ENCODE data around the gene KLRC4. TPM values are rescaled to one million over a fixed set of nuclear protein-coding genes. Genes with fewer than 3 reads are reported as not detected.
"Not testable (repeated sequence)": the region's sequence is repeated elsewhere in the genome, so short reads cannot be mapped to it uniquely, and the experiment has no call there.

Gene KLRC4
- total RNA-seq, 1 experiment from 2014 or later = 2.1 TPM

DNA sequence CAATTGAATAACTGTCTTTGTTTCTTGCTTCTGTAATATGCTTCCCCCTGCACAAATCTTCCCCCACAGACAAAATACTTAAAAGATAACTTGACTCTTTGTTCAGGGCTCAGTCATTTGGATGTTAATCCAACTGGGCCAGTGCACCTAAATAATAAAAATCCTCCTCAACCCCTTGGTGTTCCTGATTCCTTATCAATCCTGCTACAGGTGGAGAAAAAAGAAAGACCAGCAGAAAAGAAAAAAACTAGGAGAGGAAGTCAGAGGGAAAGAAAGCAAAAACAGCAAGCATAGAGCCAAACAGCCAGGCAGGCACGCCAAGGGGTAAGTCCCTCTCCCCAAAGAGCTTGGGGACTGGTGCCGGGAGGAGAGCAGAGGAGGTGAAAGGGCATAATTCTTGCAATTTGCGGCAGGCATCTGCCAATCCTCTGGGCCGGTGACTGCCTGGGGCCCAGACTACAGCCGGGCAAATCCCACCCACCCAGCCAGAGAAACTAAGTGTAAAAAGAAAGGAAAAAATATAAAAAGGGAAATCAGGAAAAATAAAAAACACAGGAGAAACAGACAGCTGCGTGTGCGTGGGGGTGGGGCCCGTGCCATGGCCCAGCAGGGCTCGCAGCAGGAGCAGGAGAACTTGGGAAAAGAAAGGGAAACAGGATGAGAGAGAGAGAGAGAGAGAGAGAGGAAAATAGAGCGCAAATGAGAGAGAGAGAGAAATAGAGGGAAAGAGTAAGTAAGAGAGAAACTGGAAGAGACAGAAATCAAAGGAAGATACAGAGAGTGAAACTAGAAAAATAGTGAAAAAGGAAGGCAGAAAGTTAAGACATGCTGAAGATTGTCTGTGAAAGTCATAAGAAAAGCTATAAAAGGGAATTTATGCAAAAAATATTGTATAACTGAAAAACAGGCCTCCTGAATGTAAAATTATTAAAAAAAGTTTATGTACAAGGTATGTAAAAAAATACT, 41.1 kb downstream of the KLRC4 start:
- DNase-seq (ENCODE audit: low read depth, low spot score) (no peak), ATAC-seq (no peak)
- Histone ChIP-seq H3K79me2 (ENCODE audit: insufficient read depth, low read length) (no peaks in the 10 kb centered on the region), H3K27ac (ENCODE audit: low read depth, low read length) (no peak overlapping the region), H3K4me3 (replicated peaks in 1 of 2; ENCODE audit: low read depth in 1 of 2, low read length in 2 of 2) (no peak overlapping the region), H3K4me2 (ENCODE audit: low read length) (no peak overlapping the region), H3K4me1 (ENCODE audit: control insufficient read depth in 1 of 2, insufficient read depth in 2 of 2, low read length in 2 of 2) (peaks cover 27 to 45% of the 10 kb centered on the region in 2 experiments; a peak in 3 of 4 replicates), H3K36me3 (ENCODE audit: control insufficient read depth in 1 of 2, insufficient read depth in 2 of 2, low read length in 2 of 2) (no peaks in the 10 kb centered on the region), H3K27me3 (ENCODE audit: insufficient read depth, low read length) (no peaks in the 10 kb centered on the region), H2AFZ (ENCODE audit: low read depth, low read length, poor library complexity, severe bottlenecking) (no peak overlapping the region), H3K9me2 (ENCODE audit: insufficient read depth) (no peaks in the 10 kb centered on the region), H3K9ac (ENCODE audit: low read length) (no peak overlapping the region), H3K9me3 (ENCODE audit: control insufficient read depth in 1 of 2, insufficient read depth in 1 of 2, low read depth in 1 of 2, low read length in 2 of 2) (peaks cover 0 to 7% of the 10 kb centered on the region in 2 experiments; a peak in 2 of 4 replicates), H4K20me1 (ENCODE audit: insufficient read depth) (no peaks in the 10 kb centered on the region)
- RAD21 ChIA-PET (ENCODE audit: low non-redundant PET in 1 of 2, low total read pairs in 2 of 2, uncharacterized antibody in 2 of 2, unreplicated experiment in 2 of 2) = no interaction called here
- intact Hi-C loops (cut with micrococcal nuclease) = no loop called here
- POLR2A ChIA-PET = no interaction called here
- BruUV-seq (replicated peaks) = no TSS peak
- TF ChIP-seq EZH2phosphoT487 (IDR thresholded peaks at IDR 0.05; ENCODE audit: borderline replicate concordance) = no peak
- no peak for TF ChIP-seq CBX3 (IDR thresholded peaks at IDR 0.05; ENCODE audit: low read depth)
- no peak for TF ChIP-seq YY1 (IDR thresholded peaks at IDR 0.05; ENCODE audit: extremely low read depth, insufficient replicate concordance, low read depth, low read length)
- TF ChIP-seq, protein P1, sequence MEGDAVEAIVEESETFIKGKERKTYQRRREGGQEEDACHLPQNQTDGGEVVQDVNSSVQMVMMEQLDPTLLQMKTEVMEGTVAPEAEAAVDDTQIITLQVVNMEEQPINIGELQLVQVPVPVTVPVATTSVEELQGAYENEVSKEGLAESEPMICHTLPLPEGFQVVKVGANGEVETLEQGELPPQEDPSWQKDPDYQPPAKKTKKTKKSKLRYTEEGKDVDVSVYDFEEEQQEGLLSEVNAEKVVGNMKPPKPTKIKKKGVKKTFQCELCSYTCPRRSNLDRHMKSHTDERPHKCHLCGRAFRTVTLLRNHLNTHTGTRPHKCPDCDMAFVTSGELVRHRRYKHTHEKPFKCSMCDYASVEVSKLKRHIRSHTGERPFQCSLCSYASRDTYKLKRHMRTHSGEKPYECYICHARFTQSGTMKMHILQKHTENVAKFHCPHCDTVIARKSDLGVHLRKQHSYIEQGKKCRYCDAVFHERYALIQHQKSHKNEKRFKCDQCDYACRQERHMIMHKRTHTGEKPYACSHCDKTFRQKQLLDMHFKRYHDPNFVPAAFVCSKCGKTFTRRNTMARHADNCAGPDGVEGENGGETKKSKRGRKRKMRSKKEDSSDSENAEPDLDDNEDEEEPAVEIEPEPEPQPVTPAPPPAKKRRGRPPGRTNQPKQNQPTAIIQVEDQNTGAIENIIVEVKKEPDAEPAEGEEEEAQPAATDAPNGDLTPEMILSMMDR (IDR thresholded peaks at IDR 0.05 in 2 of 3, conservative IDR thresholded peaks at IDR 0.05 in 1 of 3; ENCODE audit: borderline replicate concordance in 1 of 3, insufficient read depth in 1 of 3, low read depth in 2 of 3, low read length in 2 of 3) = no peak
- no peak for TF ChIP-seq ZFX (IDR thresholded peaks at IDR 0.05)
- TF ChIP-seq POLR2AphosphoS5 (IDR thresholded peaks at IDR 0.05; ENCODE audit: low read depth, low read length) = no peak
- TF ChIP-seq CEBPB (IDR thresholded peaks at IDR 0.05; ENCODE audit: low read depth) = no peak
- no peak for TF ChIP-seq SIN3A (IDR thresholded peaks at IDR 0.05; ENCODE audit: low read depth)
- TF ChIP-seq, protein P2, sequence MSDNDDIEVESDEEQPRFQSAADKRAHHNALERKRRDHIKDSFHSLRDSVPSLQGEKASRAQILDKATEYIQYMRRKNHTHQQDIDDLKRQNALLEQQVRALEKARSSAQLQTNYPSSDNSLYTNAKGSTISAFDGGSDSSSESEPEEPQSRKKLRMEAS (IDR thresholded peaks at IDR 0.05) = no peak
- CTCF ChIA-PET = no interaction called here

DNA sequence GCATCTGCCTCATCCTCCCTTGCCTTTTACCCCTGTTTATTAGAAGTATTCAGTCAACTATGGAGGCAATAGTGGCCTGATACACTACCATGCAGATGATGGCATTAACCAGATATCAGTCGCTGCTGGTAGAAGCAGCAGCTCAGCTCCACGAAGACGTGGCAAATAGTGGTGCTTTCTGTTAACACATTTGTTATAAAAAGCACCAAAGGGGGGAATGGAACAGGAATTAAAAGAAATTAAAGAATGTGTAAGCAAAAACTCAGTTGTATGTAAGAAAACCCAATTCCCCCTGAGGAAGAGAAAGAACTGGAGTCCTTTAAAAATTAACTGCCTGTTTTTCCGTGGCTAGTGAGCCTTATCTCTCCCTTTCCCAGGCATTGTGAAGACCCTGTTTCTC, 41.8 kb downstream of the KLRC4 start:
- H3K27ac ChIP-seq (ENCODE audit: low read depth, low read length); BruUV-seq (replicated peaks); H3K4me2 ChIP-seq (ENCODE audit: low read length); H3K9me3 ChIP-seq (ENCODE audit: control insufficient read depth in 1 of 2, insufficient read depth in 1 of 2, low read depth in 1 of 2, low read length in 2 of 2); H3K4me3 ChIP-seq (replicated peaks in 1 of 2; ENCODE audit: low read depth in 1 of 2, low read length in 2 of 2); H3K27me3 ChIP-seq (ENCODE audit: insufficient read depth, low read length); ATAC-seq; H3K9ac ChIP-seq (ENCODE audit: low read length); intact Hi-C loops (cut with micrococcal nuclease); H3K79me2 ChIP-seq (ENCODE audit: insufficient read depth, low read length); H4K20me1 ChIP-seq (ENCODE audit: insufficient read depth); H3K9me2 ChIP-seq (ENCODE audit: insufficient read depth); H2AFZ ChIP-seq (ENCODE audit: low read depth, low read length, poor library complexity, severe bottlenecking); DNase-seq (ENCODE audit: low read depth, low spot score); POLR2A ChIA-PET; H3K36me3 ChIP-seq (ENCODE audit: control insufficient read depth in 1 of 2, insufficient read depth in 2 of 2, low read length in 2 of 2): not testable (repeated sequence)
- CTCF ChIA-PET = interaction anchor here (0.8 to 3.1 kb wide), 6 partner anchors 25 to 404 kb away, joined by 3 to 29 read pairs (median 8); no protein-coding TSS in a partner anchor
- RAD21 ChIA-PET (ENCODE audit: low non-redundant PET in 1 of 2, low total read pairs in 2 of 2, uncharacterized antibody in 2 of 2, unreplicated experiment in 2 of 2) = interaction anchor here in 1 of 2 experiments (1.2 kb wide), 1 partner anchor 194 kb away, joined by 4 read pairs; no protein-coding TSS in a partner anchor
- H3K4me1 ChIP-seq (ENCODE audit: control insufficient read depth in 1 of 2, insufficient read depth in 2 of 2, low read length in 2 of 2) = peaks cover 29 to 48% of the 10 kb centered on the region in 2 experiments; a peak in 3 of 4 replicates

Measured in HCT116 (cell line).